ENCODE results near the gene HCFC1R1.

Gene HCFC1R1

DNA sequence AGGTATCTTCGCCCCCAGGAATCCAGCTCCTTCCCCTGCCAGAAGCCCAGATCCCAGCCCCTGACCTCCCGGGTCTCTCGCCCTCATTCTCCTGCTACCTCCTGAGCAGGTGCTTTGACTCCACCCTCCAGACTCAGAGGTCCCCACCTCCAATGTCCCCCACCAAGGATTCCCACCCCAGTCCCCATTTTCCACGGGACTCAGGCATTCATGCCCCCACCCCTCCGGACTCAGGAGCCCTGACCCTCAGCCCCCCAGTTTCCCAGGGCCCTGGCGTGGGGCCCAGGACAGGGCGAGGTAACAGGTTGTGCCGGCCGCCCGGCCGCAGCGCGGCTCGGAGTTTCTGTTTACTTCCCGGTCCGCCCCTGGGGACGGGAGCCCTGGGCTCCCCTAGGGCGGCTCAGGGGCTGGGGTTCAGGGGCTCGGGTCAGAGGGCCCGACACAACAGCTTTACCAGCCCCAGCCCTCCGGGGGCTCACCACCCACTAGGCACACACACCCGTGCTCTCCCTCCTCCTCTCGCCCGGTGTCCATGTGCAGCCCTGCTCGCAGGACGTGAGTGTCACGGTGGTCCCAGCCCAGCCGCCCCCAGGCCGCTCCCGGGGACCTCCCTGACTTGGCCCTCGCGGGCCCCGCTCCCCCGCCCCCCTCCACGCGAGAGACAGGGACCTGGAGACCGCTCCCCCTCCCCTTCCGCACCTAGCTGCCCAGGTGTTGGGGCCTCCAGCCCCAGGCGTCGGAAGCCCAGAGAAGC lies 12.4 kb upstream of the HCFC1R1 start:
- peak in 1 of 4 experiments; percentile 48 for DNase-seq

DNA sequence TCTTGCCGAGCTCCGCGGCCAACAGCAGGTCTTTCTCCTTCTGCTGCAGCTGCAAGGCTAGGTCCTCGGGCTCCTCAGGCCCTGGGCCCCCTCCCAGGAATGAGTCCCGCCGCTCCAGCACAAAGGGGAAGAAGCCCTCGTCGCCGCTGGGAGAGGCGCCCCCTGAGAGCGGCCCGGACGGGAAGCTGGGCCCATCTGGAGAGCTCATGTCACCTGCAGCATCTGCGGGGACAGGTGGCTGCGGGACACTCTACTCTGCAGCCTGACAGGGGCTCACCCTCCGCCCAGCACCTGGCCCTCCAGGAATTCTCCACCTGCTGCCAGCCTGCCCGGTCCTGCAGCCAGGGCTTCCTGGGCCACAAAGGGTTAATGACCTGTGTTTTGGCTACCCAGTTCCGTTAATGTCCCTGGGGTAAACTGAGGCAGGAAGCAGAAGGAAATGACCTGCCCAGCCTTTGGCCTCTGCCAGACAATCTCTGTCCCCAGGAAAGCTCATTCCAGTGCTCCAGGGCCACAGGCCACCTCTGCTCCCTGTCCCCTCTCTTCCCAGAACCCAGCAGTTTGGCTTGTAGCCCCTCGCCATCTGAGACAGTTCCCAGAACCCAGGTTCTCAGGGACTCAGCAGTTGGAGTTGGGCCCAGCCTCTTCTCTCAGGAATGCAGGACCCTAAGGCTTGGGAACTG lies 11.7 kb upstream of the HCFC1R1 start:
- DNase-seq = no peak

DNA sequence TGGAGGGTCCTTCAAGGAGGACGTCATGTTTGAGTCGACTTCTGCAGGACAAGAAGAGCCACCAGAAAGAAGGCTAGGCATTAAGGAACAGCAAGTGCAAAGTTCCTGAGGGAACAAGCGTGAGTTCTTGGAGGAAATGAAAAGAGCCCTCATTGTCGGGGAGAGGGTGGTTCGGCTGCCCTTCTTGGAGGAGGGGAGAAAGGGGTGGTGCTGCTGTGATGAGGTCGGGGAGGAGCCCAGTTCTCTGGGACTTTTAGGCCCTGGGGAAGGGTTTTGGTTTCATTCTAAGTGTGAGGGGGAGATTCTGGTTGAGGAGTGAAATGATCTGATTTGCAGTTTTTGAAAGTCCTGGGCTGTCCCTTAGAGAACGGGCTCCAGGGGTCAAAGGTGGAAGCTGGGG lies 8.9 kb upstream of the HCFC1R1 start:
- peak in 2 of 4 experiments; percentile 29 to 30 for DNase-seq

DNA sequence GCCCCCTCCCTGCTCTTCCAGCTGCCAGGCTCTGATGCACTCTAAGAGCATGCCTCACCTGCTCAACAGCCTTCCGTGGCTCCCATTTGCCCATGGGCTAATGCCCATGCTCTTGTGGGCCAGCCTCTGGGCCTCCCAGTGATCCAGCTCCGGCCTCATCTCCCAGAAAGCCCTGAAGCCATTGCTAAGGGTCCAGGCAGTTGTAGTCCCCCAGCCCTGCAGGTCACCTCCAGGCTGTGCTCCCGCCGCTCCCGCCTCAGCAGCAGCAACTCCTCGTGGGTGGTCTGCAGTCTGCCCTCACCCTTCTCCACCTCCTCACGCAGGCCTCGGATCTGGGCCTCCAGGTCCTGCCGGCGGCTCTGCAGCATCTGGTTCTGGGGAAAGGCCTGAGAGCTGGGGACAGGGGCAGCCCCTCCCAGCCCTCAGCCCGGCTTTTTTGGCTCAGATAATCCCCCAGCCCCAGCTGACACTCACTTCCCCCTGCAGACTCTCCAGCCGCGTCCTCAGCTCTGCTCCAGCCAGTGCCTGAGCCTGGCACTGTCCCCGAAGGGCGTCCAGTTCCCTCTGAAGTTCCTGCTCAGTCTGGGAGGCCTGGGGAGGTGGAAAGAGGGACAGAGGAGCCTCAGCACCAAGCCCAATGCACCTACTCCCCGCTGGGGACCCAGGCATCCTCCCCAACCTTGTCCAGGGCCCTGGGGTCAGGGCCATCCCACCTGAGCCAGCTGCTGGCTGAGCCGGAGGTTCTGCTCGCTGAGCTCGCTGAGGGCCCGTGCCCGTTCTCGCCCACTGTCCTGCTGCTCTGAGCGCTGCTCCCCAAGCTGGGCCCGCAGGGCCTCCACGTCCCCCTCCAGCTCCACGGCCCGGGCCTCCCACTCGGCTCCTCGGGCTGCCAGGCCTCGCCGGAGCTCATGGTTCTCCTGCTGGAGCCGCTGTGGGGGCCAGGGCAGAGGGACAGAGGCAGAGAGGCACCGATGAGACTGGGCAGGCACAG lies 6.8 kb upstream of the HCFC1R1 start:
- no peak for DNase-seq

DNA sequence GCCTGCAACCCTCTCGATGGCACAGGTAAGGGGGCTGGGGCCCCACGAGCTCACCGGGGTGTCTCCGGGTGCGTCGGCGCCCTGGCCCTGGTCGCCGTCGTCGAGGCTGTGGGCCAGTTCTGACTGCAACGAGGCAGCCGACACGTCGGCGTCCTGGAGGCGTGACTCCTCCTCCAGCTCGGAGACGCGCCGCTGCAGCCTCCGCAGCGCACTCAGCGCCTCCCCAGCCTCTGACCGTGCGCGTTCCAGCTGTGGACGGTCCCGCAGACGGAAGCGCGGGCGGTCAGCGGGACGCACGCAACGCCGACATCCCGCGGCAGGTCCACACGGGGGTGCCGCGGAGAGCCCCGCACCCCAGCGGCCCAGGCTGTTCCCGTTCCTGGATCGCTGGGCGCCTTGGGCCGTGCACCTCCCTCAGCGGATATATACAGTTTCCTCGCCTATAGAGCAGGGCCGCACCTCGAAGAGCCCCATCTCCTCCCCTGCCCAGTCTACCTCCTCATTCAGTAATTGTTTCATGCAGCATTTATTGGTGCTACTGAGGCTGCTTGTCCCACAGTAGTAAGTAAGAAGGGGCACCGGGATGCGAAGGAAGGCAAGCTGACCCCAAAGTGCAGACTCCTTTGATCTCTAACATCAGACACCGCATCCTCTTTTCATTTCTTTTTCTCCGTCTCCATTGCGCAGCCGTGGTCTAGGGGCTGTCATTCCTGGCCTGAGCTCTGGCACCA lies 5.9 kb upstream of the HCFC1R1 start:
- peak; percentile 19 to 73 (median 48) for DNase-seq

DNA sequence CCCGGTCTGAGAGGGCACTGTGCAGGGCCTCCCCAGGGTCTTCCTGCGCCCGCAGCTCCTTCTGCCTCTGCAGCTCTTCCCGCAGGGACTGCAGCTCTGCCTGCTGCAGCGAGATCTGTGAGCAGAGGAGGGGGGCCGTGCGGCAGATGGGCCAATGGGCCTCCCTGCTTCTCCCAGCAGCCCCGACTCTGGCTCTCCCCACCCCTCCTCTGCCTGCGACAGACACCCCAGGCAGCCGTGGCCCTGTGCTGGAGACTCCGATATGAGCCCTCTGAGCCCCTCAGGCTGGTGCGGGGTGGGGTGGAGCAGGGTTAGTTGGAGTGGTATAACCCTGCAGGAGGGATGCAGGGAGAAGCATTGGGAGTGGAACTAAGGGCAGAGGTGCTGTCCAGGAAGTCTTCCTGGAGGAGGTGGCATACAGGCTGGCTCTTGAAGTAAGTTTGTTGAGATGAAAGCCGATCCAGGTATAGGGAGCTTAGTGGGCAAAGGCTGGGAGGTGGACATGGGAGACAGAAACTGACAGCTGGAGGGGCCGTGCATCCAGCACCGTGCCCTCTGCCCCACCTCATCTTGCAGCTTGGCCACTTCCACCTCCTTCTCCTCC lies 5.1 kb upstream of the HCFC1R1 start:
- DNase-seq = no peak

DNA sequence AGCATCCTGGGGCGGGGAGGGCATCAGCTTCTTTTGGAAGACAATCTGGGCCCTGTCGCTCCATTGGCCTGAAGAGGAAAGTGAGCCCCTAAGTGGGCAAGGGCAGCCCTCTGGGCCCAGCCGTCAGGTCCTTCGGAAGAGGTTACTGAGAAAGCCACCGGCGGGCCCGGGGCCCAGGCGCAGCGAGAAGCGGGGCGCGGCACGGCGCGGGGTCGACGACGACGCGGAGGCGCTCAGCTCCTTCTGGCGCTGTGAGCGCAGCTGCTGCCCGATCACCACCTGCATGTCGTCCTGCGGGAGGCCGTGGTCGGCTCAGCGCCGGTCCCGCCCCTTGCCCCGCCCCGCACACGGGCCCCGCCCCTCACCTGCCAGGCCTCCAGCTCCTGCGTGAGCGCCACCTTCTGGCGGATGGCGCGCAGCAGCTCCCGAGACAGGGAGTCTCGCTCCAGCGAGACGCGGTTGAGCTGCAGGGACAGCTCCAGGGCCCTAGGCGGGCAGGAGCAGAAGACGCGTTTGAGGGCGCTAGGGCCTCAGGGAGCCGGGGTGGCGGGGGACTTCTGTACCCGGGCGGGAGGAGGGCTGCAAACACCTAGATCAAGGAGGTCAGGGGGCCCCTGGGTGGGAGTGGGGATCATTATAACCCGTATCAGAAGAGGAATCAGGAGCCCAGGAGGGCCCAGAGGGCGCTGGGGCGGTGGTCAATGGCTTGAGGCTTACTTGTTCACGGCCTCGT lies 4.4 kb upstream of the HCFC1R1 start:
- DNase-seq = peak; percentile 85 to 94 (median 91)

DNA sequence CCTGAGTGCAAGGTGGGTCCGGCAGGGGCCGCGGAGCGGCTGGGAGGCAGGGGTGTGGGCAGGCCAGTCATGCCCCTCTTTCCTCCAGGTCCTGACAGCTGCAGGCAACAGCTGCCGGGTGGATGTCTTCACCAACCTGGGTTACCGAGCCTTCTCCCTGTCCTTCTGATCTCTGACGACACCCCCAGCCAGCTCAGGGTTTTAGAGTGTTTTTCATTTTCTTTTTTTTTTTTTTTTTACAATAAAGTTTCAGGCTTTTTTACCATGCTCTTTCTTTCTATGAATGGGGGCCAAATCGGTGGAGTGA lies 3.7 kb upstream of the HCFC1R1 start:
- no peak for DNase-seq

DNA sequence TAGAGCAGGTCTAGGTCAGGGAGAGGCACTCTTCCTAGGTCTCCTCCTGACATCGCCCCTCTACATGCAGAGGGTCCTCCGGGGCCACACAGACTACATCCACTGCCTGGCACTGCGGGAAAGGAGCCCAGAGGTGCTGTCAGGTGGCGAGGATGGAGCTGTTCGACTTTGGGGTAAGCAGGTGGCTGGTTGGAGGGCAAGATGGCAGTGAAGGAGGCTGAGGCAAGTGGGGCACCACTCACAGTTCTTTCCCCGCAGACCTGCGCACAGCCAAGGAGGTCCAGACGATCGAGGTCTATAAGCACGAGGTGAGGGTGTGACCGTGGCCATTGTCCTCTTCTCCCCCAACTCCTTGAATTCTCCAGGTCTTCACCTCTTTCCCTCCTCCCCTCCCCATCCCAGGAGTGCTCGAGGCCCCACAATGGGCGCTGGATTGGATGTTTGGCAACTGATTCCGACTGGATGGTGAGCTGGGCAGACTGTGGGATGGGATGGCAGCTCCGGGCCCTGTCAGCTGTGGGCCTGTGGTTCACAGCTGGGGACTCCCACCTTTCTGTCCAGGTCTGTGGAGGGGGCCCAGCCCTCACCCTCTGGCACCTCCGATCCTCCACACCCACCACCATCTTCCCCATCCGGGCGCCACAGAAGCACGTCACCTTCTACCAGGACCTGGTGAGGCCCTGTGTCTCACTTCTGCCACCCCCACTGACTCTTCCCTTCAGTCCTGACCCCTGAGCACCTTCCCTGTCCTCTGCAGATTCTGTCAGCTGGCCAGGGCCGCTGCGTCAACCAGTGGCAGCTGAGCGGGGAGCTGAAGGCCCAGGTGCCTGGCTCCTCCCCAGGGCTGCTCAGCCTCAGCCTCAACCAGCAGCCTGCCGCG lies 3.1 kb upstream of the HCFC1R1 start:
- DNase-seq = no peak

DNA sequence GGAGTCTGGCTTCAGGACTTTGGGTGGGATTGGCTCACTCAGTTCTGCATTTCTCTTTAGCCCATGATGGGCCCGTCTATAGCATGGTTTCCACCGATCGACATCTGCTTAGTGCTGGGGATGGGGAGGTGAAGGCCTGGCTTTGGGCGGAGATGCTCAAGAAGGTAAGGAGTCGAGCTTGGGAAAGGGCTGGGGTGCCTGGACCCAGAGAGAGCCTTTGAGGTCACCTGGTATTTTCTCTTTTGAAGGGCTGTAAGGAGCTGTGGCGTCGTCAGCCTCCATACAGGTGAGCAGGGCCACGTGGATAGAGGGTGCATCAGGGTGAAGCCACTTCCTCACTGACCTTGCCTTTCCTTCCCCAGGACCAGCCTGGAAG lies 2.2 kb upstream of the HCFC1R1 start:
- DNase-seq = no peak

DNA sequence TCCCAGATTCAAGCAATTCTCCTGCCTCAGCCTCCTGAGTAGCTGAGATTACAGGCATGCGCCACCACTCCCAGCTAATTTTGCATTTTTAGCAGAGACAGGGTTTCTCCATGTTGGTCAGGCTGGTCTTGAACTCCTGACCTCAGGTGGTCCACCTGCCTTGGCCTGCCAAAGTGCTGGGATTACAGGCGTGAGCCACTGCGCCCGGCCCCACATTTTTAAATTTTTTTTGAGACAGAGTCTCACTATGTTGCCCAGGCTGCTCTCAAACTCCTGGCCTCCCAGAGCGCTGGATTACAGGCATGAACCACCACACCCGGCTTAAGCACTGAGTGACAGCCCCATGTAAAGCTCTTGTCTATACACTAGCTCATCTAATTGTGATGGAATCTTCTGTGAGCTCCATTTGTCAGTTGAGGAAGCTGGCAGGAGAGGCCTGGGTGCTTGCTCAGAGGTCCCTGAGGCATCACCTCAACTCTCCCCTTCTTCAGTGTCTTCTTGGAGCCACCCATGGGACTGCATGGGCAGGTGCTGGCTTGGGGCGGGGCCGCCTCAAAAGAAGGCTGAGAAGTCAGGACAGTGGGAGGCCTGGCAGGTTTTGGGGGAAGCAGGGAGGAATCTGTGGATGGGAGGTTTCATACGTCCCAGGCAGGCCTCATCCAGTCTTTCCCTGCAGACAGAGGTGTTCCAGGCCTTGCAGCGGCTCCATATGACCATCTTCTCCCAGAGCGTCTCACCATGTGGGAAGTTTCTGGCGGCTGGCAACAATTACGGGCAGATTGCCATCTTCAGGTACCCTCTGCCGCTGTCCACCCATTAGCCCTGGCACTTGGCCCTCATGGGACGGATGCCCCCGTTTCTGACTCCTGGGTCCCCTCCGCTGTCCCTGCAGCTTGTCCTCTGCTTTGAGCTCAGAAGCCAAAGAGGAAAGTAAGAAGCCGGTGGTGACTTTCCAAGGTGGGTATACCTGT lies 1.6 kb upstream of the HCFC1R1 start:
- no peak for DNase-seq

DNA sequence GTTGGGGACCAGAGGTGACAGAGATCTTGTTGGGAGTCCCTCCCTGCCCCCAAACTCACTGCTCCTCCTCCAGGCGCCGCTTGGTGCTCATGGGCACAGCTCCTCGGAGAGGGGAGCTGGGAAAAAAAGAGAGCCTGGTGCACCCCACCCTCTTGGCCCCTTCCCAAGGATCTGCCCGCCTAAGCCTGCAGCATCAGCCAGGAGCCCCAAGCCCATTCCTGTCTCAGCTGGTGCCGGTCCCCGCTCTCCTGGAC lies 400 bp downstream of the HCFC1R1 start:
- no peak for DNase-seq

DNA sequence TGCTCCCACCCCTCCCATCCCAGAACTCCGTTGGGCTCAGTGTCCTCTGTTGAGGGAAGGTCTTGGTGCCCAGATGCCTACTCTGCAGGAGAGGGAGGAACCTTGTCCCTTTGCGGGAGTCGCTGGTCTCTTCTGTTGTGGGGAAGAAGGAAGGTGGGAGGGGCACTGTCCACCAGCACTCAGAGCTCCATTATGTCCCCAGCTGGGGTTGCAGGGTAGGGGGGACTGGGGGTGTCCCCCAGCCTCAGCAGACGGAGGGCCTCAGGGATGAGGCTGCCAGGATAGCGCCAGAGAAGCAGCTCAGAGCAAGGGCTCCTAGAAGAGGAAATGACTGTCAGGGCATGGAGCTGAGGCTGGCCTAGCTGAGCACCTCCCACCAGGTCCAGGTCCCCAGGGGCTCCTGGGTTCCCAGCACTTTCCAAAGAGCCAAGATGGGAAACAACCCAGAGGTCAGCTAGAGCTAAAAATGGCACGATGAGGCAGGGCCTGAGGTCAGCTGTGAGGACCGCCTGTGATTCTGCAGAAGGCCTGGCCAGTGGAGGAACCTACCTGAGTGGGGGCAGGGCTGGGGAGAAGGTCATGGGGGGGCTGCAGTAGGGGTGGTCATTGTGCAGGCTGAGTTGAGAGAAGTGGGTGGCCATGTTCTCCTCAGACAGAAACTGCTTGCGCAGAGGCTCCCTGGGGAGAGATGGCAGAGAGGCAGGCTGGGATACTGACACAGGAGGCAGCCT lies 893 bp downstream of the HCFC1R1 start:
- peak in 3 of 4 experiments; percentile 49 to 63 (median 53) for DNase-seq

DNA sequence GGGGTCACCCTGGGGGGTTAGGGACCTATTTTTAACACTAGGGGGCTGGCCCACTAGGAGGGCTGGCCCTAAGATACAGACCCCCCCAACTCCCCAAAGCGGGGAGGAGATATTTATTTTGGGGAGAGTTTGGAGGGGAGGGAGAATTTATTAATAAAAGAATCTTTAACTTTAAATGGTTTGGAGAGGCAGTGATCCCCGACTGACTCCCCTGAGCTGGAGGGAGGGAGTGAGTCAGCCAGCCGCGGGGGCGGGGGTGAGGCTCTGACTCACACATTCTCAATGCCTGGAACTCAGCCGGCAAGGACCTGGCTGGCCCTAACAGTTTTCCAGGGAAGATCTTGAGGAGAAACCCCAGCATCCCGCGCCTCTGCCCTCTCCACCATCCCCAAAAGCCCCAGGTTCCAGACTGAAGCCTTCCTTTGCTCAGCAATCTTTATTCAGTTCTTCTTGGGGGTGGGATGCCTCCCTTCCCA lies 1.5 kb downstream of the HCFC1R1 start:
- peak; percentile 84 to 95 (median 92) for DNase-seq

DNA sequence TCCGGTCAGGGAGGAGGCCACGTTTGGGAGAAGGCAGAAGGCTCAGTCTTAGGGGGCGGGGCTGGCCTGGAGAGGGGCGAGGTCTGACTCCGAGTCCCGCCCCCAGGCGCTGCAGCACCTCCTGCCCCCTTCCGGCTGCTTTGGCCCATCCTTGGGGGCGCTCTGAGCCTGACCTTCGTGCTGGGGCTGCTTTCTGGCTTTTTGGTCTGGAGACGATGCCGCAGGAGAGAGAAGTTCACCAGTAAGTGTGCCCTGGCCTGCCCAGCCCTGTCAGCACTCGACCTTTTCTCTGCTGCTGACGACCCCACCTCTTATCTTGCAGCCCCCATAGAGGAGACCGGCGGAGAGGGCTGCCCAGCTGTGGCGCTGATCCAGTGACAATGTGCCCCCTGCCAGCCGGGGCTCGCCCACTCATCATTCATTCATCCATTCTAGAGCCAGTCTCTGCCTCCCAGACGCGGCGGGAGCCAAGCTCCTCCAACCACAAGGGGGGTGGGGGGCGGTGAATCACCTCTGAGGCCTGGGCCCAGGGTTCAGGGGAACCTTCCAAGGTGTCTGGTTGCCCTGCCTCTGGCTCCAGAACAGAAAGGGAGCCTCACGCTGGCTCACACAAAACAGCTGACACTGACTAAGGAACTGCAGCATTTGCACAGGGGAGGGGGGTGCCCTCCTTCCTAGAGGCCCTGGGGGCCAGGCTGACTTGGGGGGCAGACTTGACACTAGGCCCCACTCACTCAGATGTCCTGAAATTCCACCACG lies 2.1 kb downstream of the HCFC1R1 start:
- DNase-seq = peak; percentile 74 to 92 (median 86)

DNA sequence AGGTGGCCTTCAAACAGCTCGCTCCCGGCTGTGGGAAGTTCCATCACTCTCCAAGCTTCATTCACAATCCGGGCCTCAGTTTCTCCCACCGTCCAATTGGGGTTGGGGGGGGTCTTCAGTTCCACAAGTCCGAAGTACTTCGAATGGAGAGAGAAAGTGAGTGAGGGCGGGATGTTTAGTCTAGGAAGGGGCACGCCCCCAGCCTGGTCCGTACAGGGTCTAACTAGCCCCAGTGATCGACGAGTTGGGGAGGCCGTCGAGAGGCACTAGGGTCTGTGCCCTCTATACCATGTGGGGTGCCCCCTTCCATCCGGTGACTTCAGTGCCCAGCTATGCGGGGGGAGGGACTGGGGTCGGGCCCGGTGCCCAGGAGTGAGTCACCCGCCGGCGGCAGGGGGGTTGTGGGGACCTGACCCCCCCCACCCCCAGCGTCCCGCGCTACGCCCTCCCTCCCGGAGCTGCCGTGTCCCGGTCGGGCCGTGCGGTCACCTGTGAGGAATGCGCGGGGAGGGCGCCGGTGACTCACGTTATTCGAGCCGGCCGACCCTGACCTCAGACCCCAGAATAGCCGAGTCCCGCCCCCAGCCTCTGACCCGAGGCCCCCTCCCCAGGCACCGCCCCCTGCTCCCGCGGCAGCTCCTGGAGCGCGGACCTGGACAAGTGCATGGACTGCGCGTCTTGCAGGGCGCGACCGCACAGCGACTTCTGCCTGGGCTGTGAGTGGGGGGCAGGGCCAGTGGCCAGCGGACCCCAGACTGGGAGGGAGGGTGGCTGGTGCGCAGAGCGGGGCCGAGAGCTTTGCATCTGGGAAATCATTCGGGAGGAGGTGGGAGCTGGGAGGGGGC lies 2.9 kb downstream of the HCFC1R1 start:
- DNase-seq = peak in 3 of 4 experiments; percentile 26 to 45 (median 38)

DNA sequence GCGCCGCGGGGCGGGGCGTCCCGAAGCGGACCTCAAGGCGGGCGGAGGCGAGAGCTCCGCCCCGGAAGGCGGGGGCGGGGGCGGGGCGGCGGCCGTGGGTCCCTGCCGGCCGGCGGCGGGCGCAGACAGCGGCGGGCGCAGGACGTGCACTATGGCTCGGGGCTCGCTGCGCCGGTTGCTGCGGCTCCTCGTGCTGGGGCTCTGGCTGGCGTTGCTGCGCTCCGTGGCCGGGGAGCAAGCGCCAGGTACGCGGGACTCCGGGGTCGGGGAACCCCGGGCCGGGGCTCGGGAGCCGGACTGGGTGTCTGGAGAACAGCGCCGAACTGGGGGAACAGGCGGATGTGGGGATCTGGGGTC lies 3.5 kb downstream of the HCFC1R1 start, which contains the start of gene TNFRSF12A:
TNFRSF12A (plus strand) TSS at position 122 of the 357 bp plus-strand sequence; CDS start at position 152, 30 bp downstream.
- DNase-seq = peak; percentile 86 to 96 (median 91)
